ENCODE data around the gene NT5DC4.
"Not testable (repeated sequence)": the region's sequence is repeated elsewhere in the genome, so short reads cannot be mapped to it uniquely, and the experiment has no call there.

Gene NT5DC4

GRCh38 chr2:112701052-112701451 is 19.8 kb upstream of the NT5DC4 start:
- no peak for DNase-seq

GRCh38 chr2:112703684-112704083 is 17.1 kb upstream of the NT5DC4 start:
- DNase-seq, result no peak

- DNase-seq, result no peak
Measured at GRCh38 chr2:112705575-112705974, 15.2 kb upstream of the NT5DC4 start.

GRCh38 chr2:112706170-112706664 is 14.6 kb upstream of the NT5DC4 start:
- DNase-seq, result peak; percentile 82

- DNase-seq, result not testable (repeated sequence)
Measured at GRCh38 chr2:112706947-112707346, 13.9 kb upstream of the NT5DC4 start.

GRCh38 chr2:112708968-112709367 is 11.9 kb upstream of the NT5DC4 start:
- no peak for DNase-seq

GRCh38 chr2:112709703-112710102 is 11.1 kb upstream of the NT5DC4 start:
- DNase-seq, result no peak

- DNase-seq, result no peak
Measured at GRCh38 chr2:112710956-112711750, 9.7 kb upstream of the NT5DC4 start.

GRCh38 chr2:112712465-112712864 is 8.4 kb upstream of the NT5DC4 start:
- DNase-seq, result no peak

- no peak for DNase-seq
Measured at GRCh38 chr2:112712903-112713584, 7.8 kb upstream of the NT5DC4 start.

GRCh38 chr2:112713585-112713925 is 7.3 kb upstream of the NT5DC4 start:
- no peak for DNase-seq

- no peak for DNase-seq
Measured at GRCh38 chr2:112713926-112714325, 6.9 kb upstream of the NT5DC4 start.

GRCh38 chr2:112714331-112714730 is 6.5 kb upstream of the NT5DC4 start:
- no peak for DNase-seq

GRCh38 chr2:112714836-112715631 is 5.8 kb upstream of the NT5DC4 start:
- DNase-seq, result no peak

- not testable (repeated sequence) for DNase-seq
Measured at GRCh38 chr2:112716094-112716493, 4.7 kb upstream of the NT5DC4 start.

- not testable (repeated sequence) for DNase-seq
Measured at GRCh38 chr2:112716826-112717352, 3.9 kb upstream of the NT5DC4 start.

- DNase-seq, result no peak
Measured at GRCh38 chr2:112718863-112719370, 1.9 kb upstream of the NT5DC4 start.

- no peak for DNase-seq
Measured at GRCh38 chr2:112721819-112722522, 1.2 kb downstream of the NT5DC4 start.

GRCh38 chr2:112722816-112723546 is 2.2 kb downstream of the NT5DC4 start:
- no peak for DNase-seq

GRCh38 chr2:112723547-112723940 is 2.7 kb downstream of the NT5DC4 start:
- no peak for DNase-seq

- DNase-seq, result no peak
Measured at GRCh38 chr2:112723995-112724394, 3.2 kb downstream of the NT5DC4 start.
